GM12891 (cell line): ENCODE measurements around the gene C1QTNF3.

Experiments
- POLR2A ChIP-seq: IDR thresholded peaks from 2 replicates; pipeline ENCODE4 v1.6.1; 2011; ENCODE audit warnings: low read depth, low read length, control low read depth
- POLR2AphosphoS5 ChIP-seq: IDR thresholded peaks from 2 replicates; pipeline ENCODE4 v1.6.1; 2011; ENCODE audit warnings: low read depth, low read length, control low read depth
- POU2F2 ChIP-seq: IDR thresholded peaks from 2 replicates; pipeline ENCODE4 v1.6.1; 2011; ENCODE audit warnings: low read depth, mild to moderate bottlenecking, control low read depth, low read length, moderate library complexity
- TAF1 ChIP-seq: IDR thresholded peaks from 2 replicates; pipeline ENCODE4 v1.6.1; 2011; ENCODE audit warnings: low read depth, low read length, control low read depth

GRCh38 chr5:34061993-34062392 lies 19.0 kb upstream of the C1QTNF3 start:
- TF ChIP-seq POLR2A (no peak), TAF1 (no peak), POLR2AphosphoS5 (no peak), POU2F2 (no peak)
